ENCODE results near the gene TIMM21.

Gene TIMM21

GRCh38 chr18:74196220-74197119 lies 48.1 kb downstream of the TIMM21 start:
- DNase-seq = no peak

- DNase-seq = no peak
Measured at GRCh38 chr18:74197705-74198341, 49.5 kb downstream of the TIMM21 start.

GRCh38 chr18:74198453-74198852 lies 50.1 kb downstream of the TIMM21 start:
- no peak for DNase-seq

GRCh38 chr18:74200780-74201179 lies 52.5 kb downstream of the TIMM21 start:
- DNase-seq = no peak

GRCh38 chr18:74203811-74204210 lies 55.5 kb downstream of the TIMM21 start:
- no peak for DNase-seq

GRCh38 chr18:74204526-74205152 lies 56.3 kb downstream of the TIMM21 start:
- peak; percentile 8 for DNase-seq
